ENCODE measurements around the gene RAB11A. TPM values are rescaled to one million over a fixed set of nuclear protein-coding genes. Genes with fewer than 3 reads are reported as not detected.

RAB11A gene
- total RNA-seq, 2 experiments from 2014 or later = 106 to 113 TPM

DNA sequence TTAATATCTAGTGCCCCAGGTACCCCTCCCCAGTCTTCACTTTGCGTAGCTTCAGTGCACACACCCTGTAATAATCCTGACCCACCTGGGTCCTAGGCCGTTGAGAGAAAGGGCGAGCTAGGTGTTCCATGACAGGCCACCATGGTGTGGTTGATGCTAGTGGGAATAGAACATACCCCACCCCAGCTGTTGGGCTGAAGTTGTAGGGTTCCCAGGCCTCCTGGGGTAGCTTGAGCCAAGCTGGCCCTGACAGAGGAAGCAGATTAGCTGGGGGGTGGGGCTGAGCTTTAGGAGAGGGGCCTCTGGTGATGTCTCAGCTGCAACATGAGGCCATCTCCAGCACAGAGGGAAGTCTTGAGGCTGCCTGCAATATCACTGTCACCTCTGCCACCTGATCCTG lies 40.5 kb downstream of the RAB11A start:
- POLR2A ChIA-PET = interaction anchor here (0.6 to 0.7 kb wide), 2 partner anchors 13 to 548 kb away, joined by 3 read pairs; no protein-coding TSS in a partner anchor
- CTCF ChIA-PET = interaction anchor here (0.8 to 1.5 kb wide), 2 partner anchors 8 to 10 kb away, joined by 3 to 4 read pairs; no protein-coding TSS in a partner anchor
- TF ChIP-seq, protein P1, sequence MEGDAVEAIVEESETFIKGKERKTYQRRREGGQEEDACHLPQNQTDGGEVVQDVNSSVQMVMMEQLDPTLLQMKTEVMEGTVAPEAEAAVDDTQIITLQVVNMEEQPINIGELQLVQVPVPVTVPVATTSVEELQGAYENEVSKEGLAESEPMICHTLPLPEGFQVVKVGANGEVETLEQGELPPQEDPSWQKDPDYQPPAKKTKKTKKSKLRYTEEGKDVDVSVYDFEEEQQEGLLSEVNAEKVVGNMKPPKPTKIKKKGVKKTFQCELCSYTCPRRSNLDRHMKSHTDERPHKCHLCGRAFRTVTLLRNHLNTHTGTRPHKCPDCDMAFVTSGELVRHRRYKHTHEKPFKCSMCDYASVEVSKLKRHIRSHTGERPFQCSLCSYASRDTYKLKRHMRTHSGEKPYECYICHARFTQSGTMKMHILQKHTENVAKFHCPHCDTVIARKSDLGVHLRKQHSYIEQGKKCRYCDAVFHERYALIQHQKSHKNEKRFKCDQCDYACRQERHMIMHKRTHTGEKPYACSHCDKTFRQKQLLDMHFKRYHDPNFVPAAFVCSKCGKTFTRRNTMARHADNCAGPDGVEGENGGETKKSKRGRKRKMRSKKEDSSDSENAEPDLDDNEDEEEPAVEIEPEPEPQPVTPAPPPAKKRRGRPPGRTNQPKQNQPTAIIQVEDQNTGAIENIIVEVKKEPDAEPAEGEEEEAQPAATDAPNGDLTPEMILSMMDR (IDR thresholded peaks at IDR 0.05) = no peak
- Mint-ChIP-seq H3K36me3 (ENCODE audit: low read depth) (peaks cover 2% of the 10 kb centered on the region), H3K27ac (no peak overlapping the region), H3K9me3 (no peaks in the 10 kb centered on the region), H3K4me3 (no peak overlapping the region), H3K4me1 (ENCODE audit: low read depth) (no peaks in the 10 kb centered on the region), H3K27me3 (no peaks in the 10 kb centered on the region)
- ATAC-seq (no peak), DNase-seq (no peak)
- intact Hi-C loops (cut with micrococcal nuclease) = no loop called here

DNA sequence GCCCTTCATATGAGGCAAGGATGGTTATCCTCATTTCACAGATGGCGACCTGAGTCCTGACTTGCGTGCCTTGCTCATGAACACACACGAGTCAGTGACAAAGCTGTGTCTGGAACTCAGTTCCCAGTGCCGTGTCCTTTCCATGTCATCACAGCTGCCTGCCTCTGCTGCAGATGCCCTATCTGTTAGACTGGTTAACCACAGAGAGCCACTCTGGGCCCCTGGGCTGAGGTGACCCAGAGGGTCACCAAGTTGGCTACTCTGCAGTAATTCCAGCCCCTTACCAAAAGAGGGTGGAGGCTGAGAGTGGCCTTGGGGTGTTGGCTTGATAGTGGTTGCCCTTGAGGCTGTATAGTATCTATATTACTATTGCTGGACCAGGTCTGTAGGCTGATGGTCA lies 41.0 kb downstream of the RAB11A start:
- no peak overlapping the region for H3K4me3 Mint-ChIP-seq
- DNase-seq (no peak), ATAC-seq (no peak)
- ChIA-PET POLR2A (interaction anchor here (0.7 kb wide), 1 partner anchor 12 kb away, joined by 3 read pairs; no protein-coding TSS in a partner anchor), CTCF (interaction anchor here (0.8 to 1.5 kb wide), 2 partner anchors 9 to 11 kb away, joined by 3 to 4 read pairs; no protein-coding TSS in a partner anchor)
- TF ChIP-seq, protein P1 (IDR thresholded peaks at IDR 0.05) = no peak
- H3K9me3 Mint-ChIP-seq = no peaks in the 10 kb centered on the region
- no peaks in the 10 kb centered on the region for H3K4me1 Mint-ChIP-seq (ENCODE audit: low read depth)
- H3K27ac Mint-ChIP-seq = no peak overlapping the region
- H3K36me3 Mint-ChIP-seq (ENCODE audit: low read depth) = peaks cover 2% of the 10 kb centered on the region
- intact Hi-C loops (cut with micrococcal nuclease) = no loop called here
- H3K27me3 Mint-ChIP-seq = no peaks in the 10 kb centered on the region

DNA sequence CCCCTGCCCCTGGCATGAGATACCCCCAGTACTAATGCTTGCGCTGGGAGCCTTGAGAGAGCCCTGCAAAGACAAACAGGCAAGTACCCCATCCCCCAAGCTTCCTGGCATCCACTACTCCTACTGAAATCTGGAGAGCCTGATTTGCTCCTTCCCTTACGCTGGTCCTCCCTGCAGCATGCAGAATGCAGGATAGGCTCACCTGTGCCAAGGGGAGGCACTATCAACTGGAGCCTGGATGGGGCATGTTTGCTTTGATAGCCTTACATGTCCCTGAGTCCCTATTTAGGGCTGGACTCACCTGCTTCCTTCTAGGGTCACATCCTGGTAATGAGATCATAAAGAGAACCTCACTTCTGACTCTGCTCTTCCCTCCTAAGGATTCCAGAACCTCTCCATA lies 42.9 kb downstream of the RAB11A start:
- CTCF ChIA-PET = no interaction called here
- no peak for ATAC-seq

DNA sequence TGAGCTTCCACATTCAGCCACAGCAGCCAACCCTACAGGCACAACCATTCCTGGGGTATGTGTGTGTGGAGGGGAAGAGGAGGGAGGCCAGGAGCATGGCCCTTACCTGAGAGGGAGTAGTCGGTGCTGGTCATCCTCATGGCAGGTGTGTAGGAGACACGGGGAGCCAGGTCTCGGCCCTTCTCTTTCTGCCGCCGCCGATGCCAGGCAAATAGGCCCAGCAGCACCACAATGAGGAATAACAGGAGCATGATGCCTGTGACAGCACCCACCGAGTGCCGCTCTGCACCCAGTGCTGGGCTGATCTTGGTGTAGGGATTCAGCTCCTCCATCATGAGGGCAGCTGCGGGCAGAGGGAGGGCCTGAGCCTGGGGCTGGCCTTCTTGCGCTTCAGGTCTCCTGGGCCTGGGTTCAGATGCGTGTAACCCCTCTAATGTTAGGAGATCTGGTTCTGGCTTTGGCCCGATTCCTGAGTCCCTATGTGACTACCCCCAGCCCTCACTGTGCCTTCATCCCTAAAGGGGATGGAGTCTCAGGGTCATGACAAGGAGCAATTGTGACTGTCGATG lies 44.4 kb downstream of the RAB11A start:
- intact Hi-C loops (cut with micrococcal nuclease) = no loop called here
- no peaks in the 10 kb centered on the region for H3K36me3 Mint-ChIP-seq (ENCODE audit: low read depth)
- DNase-seq (no peak), ATAC-seq (no peak)
- H3K4me3 Mint-ChIP-seq = no peak overlapping the region
- TF ChIP-seq, protein P1 (IDR thresholded peaks at IDR 0.05) = no peak
- H3K9me3 Mint-ChIP-seq = no peaks in the 10 kb centered on the region
- POLR2A ChIA-PET = no interaction called here
- no peak overlapping the region for H3K27ac Mint-ChIP-seq
- no peaks in the 10 kb centered on the region for H3K27me3 Mint-ChIP-seq
- CTCF ChIA-PET = interaction anchor here (0.9 kb wide), 1 partner anchor 9 kb away, joined by 3 read pairs; no protein-coding TSS in a partner anchor
- H3K4me1 Mint-ChIP-seq (ENCODE audit: low read depth) = peaks cover 16% of the 10 kb centered on the region

More for the DNA sequence above, 42.9 kb downstream of the RAB11A start:
- Mint-ChIP-seq H3K27me3 (no peaks in the 10 kb centered on the region), H3K4me1 (ENCODE audit: low read depth) (peaks cover 8% of the 10 kb centered on the region), H3K36me3 (ENCODE audit: low read depth) (no peaks in the 10 kb centered on the region), H3K9me3 (no peaks in the 10 kb centered on the region), H3K27ac (no peak overlapping the region), H3K4me3 (no peak overlapping the region)
- intact Hi-C loops (cut with micrococcal nuclease) = no loop called here
- DNase-seq = no peak
- TF ChIP-seq, protein P1 (IDR thresholded peaks at IDR 0.05) = no peak
- POLR2A ChIA-PET = interaction anchor here (0.7 kb wide), 1 partner anchor 101 kb away, joined by 3 read pairs; no protein-coding TSS in a partner anchor

DNA sequence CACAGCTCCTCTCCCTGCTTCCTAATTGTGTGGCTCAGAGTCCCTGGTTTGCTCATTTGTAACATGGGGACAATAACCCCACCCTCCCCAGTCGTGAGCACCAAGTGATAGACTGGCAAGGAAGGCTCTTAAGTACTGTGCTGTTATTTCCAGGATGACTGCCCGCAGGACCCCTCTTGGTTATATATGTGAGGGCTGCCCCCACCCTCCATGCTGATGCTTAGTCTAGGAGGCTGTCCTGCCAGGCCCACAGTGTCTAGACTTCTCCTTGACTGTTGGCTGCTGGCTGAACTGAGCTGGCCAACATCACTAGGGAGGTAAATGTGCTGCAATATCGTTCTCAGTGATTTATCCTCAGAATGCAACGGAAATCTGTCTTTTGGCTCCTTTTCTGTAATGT lies 45.1 kb downstream of the RAB11A start:
- Mint-ChIP-seq H3K27ac (no peak overlapping the region), H3K4me1 (ENCODE audit: low read depth) (peaks cover 16% of the 10 kb centered on the region), H3K27me3 (no peaks in the 10 kb centered on the region), H3K36me3 (ENCODE audit: low read depth) (no peaks in the 10 kb centered on the region), H3K4me3 (no peak overlapping the region), H3K9me3 (no peaks in the 10 kb centered on the region)
- TF ChIP-seq, protein P1 (IDR thresholded peaks at IDR 0.05) = no peak
- DNase-seq (no peak), ATAC-seq (no peak)
- CTCF ChIA-PET = no interaction called here
- intact Hi-C loops (cut with micrococcal nuclease) = no loop called here
- POLR2A ChIA-PET = no interaction called here
